ENCODE results near the gene ARL15. TPM values are rescaled to one million over a fixed set of nuclear protein-coding genes. Genes with fewer than 3 reads are reported as not detected.

The ARL15 gene
- total RNA-seq, 4 donors from 2014 or later: 10.6 to 24.0 (median 18.9) TPM

- TF ChIP-seq POLR2A (IDR thresholded peaks at IDR 0.05) (no peak), EP300 (IDR thresholded peaks at IDR 0.05) (no peak), POLR2AphosphoS5 (IDR thresholded peaks at IDR 0.05) (no peak), CTCF (IDR thresholded peaks at IDR 0.05) (no peak)
- Histone ChIP-seq H3K9me3 (peaks cover 0 to 11% (median 2%) of the 10 kb centered on the region in 3 donors), H3K36me3 (no peaks in the 10 kb centered on the region), H3K4me3 (no peak overlapping the region), H3K27me3 (no peaks in the 10 kb centered on the region), H3K4me1 (peaks cover 0 to 16% (median 0%) of the 10 kb centered on the region in 3 donors), H3K27ac (no peak overlapping the region)
- no peak for ATAC-seq
Observed at GRCh38 chr5:53956632-53957031, 353.7 kb downstream of the ARL15 start.

GRCh38 chr5:53956196-53956595 is 354.2 kb downstream of the ARL15 start:
- Histone ChIP-seq H3K36me3 (no peaks in the 10 kb centered on the region), H3K4me1 (peaks cover 0 to 16% (median 0%) of the 10 kb centered on the region in 3 donors), H3K27me3 (no peaks in the 10 kb centered on the region), H3K9me3 (peaks cover 0 to 11% (median 2%) of the 10 kb centered on the region in 3 donors), H3K4me3 (no peak overlapping the region), H3K27ac (no peak overlapping the region)
- WGBS, 2 donors (ENCODE audit: low coverage in 1 of 2): no CpG with 5 or more reads among the region's 1 CpG
- ATAC-seq: no peak
- TF ChIP-seq EP300 (IDR thresholded peaks at IDR 0.05) (no peak), CTCF (IDR thresholded peaks at IDR 0.05) (no peak), POLR2A (IDR thresholded peaks at IDR 0.05) (no peak), POLR2AphosphoS5 (IDR thresholded peaks at IDR 0.05) (no peak)

- 64 to 89% methylated on average over 3 of the region's 3 CpGs for WGBS, 2 donors (ENCODE audit: low coverage in 1 of 2)
- ATAC-seq: no peak
- H3K27me3 ChIP-seq: no peaks in the 10 kb centered on the region
- H3K4me3 ChIP-seq: no peak overlapping the region
- peaks cover 0 to 16% (median 0%) of the 10 kb centered on the region in 3 donors for H3K4me1 ChIP-seq
- no peaks in the 10 kb centered on the region for H3K36me3 ChIP-seq
- H3K27ac ChIP-seq: no peak overlapping the region
- no peak for TF ChIP-seq POLR2A (IDR thresholded peaks at IDR 0.05)
- no peaks in the 10 kb centered on the region for H3K9me3 ChIP-seq
Observed at GRCh38 chr5:53950621-53951020, 359.8 kb downstream of the ARL15 start.

GRCh38 chr5:53948598-53948997 is 361.8 kb downstream of the ARL15 start:
- WGBS, 2 donors (ENCODE audit: low coverage in 1 of 2): 82 to 83% methylated on average over 3 to 4 of the region's 4 CpGs

GRCh38 chr5:53946405-53947100 is 363.8 kb downstream of the ARL15 start:
- 96 to 100% methylated on average over 3 of the region's 5 CpGs for WGBS, 2 donors (ENCODE audit: low coverage in 1 of 2)

More at GRCh38 chr5:53948598-53948997, 361.8 kb downstream of the ARL15 start:
- ATAC-seq: no peak
- TF ChIP-seq CTCF (IDR thresholded peaks at IDR 0.05): no peak
- no peak for TF ChIP-seq EP300 (IDR thresholded peaks at IDR 0.05)
- TF ChIP-seq POLR2A (IDR thresholded peaks at IDR 0.05): no peak
- no peak for TF ChIP-seq POLR2AphosphoS5 (IDR thresholded peaks at IDR 0.05)
- Histone ChIP-seq H3K27me3 (no peaks in the 10 kb centered on the region), H3K27ac (no peak overlapping the region), H3K36me3 (no peaks in the 10 kb centered on the region), H3K4me3 (no peak overlapping the region), H3K4me1 (peaks cover 0 to 16% (median 0%) of the 10 kb centered on the region in 3 donors), H3K9me3 (no peaks in the 10 kb centered on the region)

More at GRCh38 chr5:53946405-53947100, 363.8 kb downstream of the ARL15 start:
- Histone ChIP-seq H3K9me3 (no peaks in the 10 kb centered on the region), H3K36me3 (peaks cover 0 to 3% of the 10 kb centered on the region in 2 donors), H3K27me3 (no peaks in the 10 kb centered on the region), H3K4me3 (no peak overlapping the region), H3K27ac (no peak overlapping the region), H3K4me1 (no peaks in the 10 kb centered on the region)
- no peak for TF ChIP-seq POLR2A (IDR thresholded peaks at IDR 0.05)
- no peak for TF ChIP-seq CTCF (IDR thresholded peaks at IDR 0.05)
- no peak for TF ChIP-seq POLR2AphosphoS5 (IDR thresholded peaks at IDR 0.05)
- no peak for TF ChIP-seq EP300 (IDR thresholded peaks at IDR 0.05)
- ATAC-seq: no peak
